ENCODE measurements around the gene LRRC55. TPM values are rescaled to one million over a fixed set of nuclear protein-coding genes. Genes with fewer than 3 reads are reported as not detected.

LRRC55 gene
- polyA plus RNA-seq, 2 of the 4 experiments (the other 2 are of a cell fraction), result 0.01 TPM; not detected in 1

- H3K9me3 ChIP-seq, result no peaks in the 10 kb centered on the region
- H3K27ac ChIP-seq, result no peak overlapping the region
- DNase-seq (ENCODE audit: low read depth in 1 of 2, low spot score in 1 of 2) (no peak), ATAC-seq (no peak), FAIRE-seq (no peak)
- TF ChIP-seq MAX (IDR thresholded peaks at IDR 0.05), result no peak
- no peak overlapping the region for H3K4me3 ChIP-seq
- 79% methylated on average over 4 of the region's 4 CpGs for WGBS (ENCODE audit: missing lambda C conversion rate)
- H3K4me1 ChIP-seq, result no peaks in the 10 kb centered on the region
- ChIA-PET POLR2A (no interaction called here), CTCF (interaction anchor here (0.9 to 1.1 kb wide), 2 partner anchors 11 kb away, joined by 3 to 4 read pairs; no protein-coding TSS in a partner anchor)
- H3K4me2 ChIP-seq, result no peak overlapping the region
Measured at GRCh38 chr11:57143459-57143858, 38.3 kb upstream of the LRRC55 start.

- ChIA-PET CTCF (interaction anchor here (0.9 to 1.1 kb wide), 2 partner anchors 10 to 11 kb away, joined by 3 to 4 read pairs; no protein-coding TSS in a partner anchor), POLR2A (no interaction called here)
- TF ChIP-seq HMGXB4 (CRISPR knock-in tag; IDR thresholded peaks at IDR 0.05; ENCODE audit: borderline replicate concordance), result no peak
- no peak for TF ChIP-seq ELK1 (IDR thresholded peaks at IDR 0.05; ENCODE audit: low read depth, low read length)
- TF ChIP-seq SMC3 (IDR thresholded peaks at IDR 0.05), result no peak
- no peak for TF ChIP-seq JUNB (IDR thresholded peaks at IDR 0.05)
- no peak for TF ChIP-seq PBX3 (IDR thresholded peaks at IDR 0.05)
- no peak for TF ChIP-seq HEYL (CRISPR knock-in tag; IDR thresholded peaks at IDR 0.05)
- TF ChIP-seq NR3C1 (IDR thresholded peaks at IDR 0.05), result no peak
- no peak for TF ChIP-seq FOSB (CRISPR knock-in tag; IDR thresholded peaks at IDR 0.05)
- TF ChIP-seq E2F6 (IDR thresholded peaks at IDR 0.05; ENCODE audit: borderline replicate concordance, low read depth), result no peak
- no peak for TF ChIP-seq RCOR1 (IDR thresholded peaks at IDR 0.05; ENCODE audit: low read depth, low read length)
- no peak for TF ChIP-seq CHD2 (IDR thresholded peaks at IDR 0.05; ENCODE audit: low read length, partially characterized antibody)
- no peak overlapping the region for H3K27ac ChIP-seq
- WGBS (ENCODE audit: missing lambda C conversion rate), result 79% methylated on average over 5 of the region's 5 CpGs
- peak in 1 of 2 experiments; percentile 40; a peak in 1 of 6 replicates for ATAC-seq
- no peaks in the 10 kb centered on the region for H3K4me1 ChIP-seq
- H3K4me3 ChIP-seq, result no peak overlapping the region
- DNase-seq (ENCODE audit: low read depth in 1 of 2, low spot score in 1 of 2), result no peak
- no peak for FAIRE-seq
- no peaks in the 10 kb centered on the region for H3K9me3 ChIP-seq
- no peak overlapping the region for H3K4me2 ChIP-seq
Measured at GRCh38 chr11:57144075-57144474, 37.7 kb upstream of the LRRC55 start.

- no peaks in the 10 kb centered on the region for H3K4me1 ChIP-seq
- H3K9me3 ChIP-seq, result no peaks in the 10 kb centered on the region
- FAIRE-seq, result no peak
- no peak for ATAC-seq
- no peak overlapping the region for H3K4me2 ChIP-seq
- H3K27ac ChIP-seq, result no peak overlapping the region
- ChIA-PET CTCF (interaction anchor here (1.1 to 1.2 kb wide), 2 partner anchors 12 to 34 kb away, joined by 3 to 5 read pairs; no protein-coding TSS in a partner anchor), POLR2A (no interaction called here)
- no peak overlapping the region for H3K4me3 ChIP-seq
- WGBS (ENCODE audit: missing lambda C conversion rate), result 77% methylated on average over 9 of the region's 9 CpGs
- no peak for DNase-seq (ENCODE audit: low read depth in 1 of 2, low spot score in 1 of 2)
- TF ChIP-seq CTCF (IDR thresholded peaks at IDR 0.05), result no peak
- TF ChIP-seq HMGXB4 (CRISPR knock-in tag; IDR thresholded peaks at IDR 0.05; ENCODE audit: borderline replicate concordance), result no peak
- TF ChIP-seq POLR2AphosphoS2 (conservative IDR thresholded peaks at IDR 0.05; ENCODE audit: low read length), result no peak
- TF ChIP-seq HOXA7 (CRISPR knock-in tag; IDR thresholded peaks at IDR 0.05), result no peak
- no peak for TF ChIP-seq CHD4 (IDR thresholded peaks at IDR 0.05; ENCODE audit: borderline replicate concordance)
- no peak for TF ChIP-seq ELK1 (IDR thresholded peaks at IDR 0.05; ENCODE audit: low read depth, low read length)
- TF ChIP-seq ZFP36 (IDR thresholded peaks at IDR 0.05; ENCODE audit: borderline replicate concordance, partially characterized antibody), result no peak
- no peak for TF ChIP-seq HOXB13 (CRISPR knock-in tag; IDR thresholded peaks at IDR 0.05; ENCODE audit: low read depth)
- TF ChIP-seq EHMT2 (IDR thresholded peaks at IDR 0.05; ENCODE audit: low read depth), result no peak
- TF ChIP-seq ESRRA (IDR thresholded peaks at IDR 0.05; ENCODE audit: borderline replicate concordance, low read length), result no peak
Measured at GRCh38 chr11:57144531-57145320, 37.0 kb upstream of the LRRC55 start.
